Hematopoietic multipotent progenitor cell treated with erythropoietin and hydrocortisone succinate and interleukin-3 and kit ligand, for 6 days (in vitro differentiated cells): ENCODE data around the gene PDZRN3.

ENCODE experiments used
- DNase-seq: peaks from one replicate; pipeline ENCODE4 v3.0.0-alpha.2; 2015

PDZRN3 gene

GRCh38 chr3:73511571-73512525, 112.9 kb downstream of the PDZRN3 start:
- no peak for DNase-seq

GRCh38 chr3:73510784-73511183, 114.0 kb downstream of the PDZRN3 start:
- DNase-seq: no peak

- DNase-seq: no peak
These were observed 114.4 kb downstream of the PDZRN3 start for GRCh38 chr3:73510334-73510733.

- no peak for DNase-seq
These were observed 114.9 kb downstream of the PDZRN3 start for GRCh38 chr3:73509816-73510215.

- no peak for DNase-seq
These were observed 115.7 kb downstream of the PDZRN3 start for GRCh38 chr3:73509066-73509465.

- DNase-seq: peak; percentile 86
These were observed 116.3 kb downstream of the PDZRN3 start for GRCh38 chr3:73508330-73508954.

- no peak for DNase-seq
These were observed 119.9 kb downstream of the PDZRN3 start for GRCh38 chr3:73504852-73505251.

GRCh38 chr3:73504239-73504638, 120.5 kb downstream of the PDZRN3 start:
- no peak for DNase-seq

GRCh38 chr3:73503781-73504180, 121.0 kb downstream of the PDZRN3 start:
- no peak for DNase-seq

- peak; percentile 75 for DNase-seq
These were observed 121.8 kb downstream of the PDZRN3 start for GRCh38 chr3:73502609-73503583.

- DNase-seq: no peak
These were observed 124.4 kb downstream of the PDZRN3 start for GRCh38 chr3:73500321-73500720.

GRCh38 chr3:73499787-73500186, 125.0 kb downstream of the PDZRN3 start:
- no peak for DNase-seq

- DNase-seq: no peak
These were observed 125.7 kb downstream of the PDZRN3 start for GRCh38 chr3:73498764-73499622.

- no peak for DNase-seq
These were observed 126.9 kb downstream of the PDZRN3 start for GRCh38 chr3:73497646-73498406.

GRCh38 chr3:73493543-73494308, 131.0 kb downstream of the PDZRN3 start:
- DNase-seq: no peak

GRCh38 chr3:73492186-73492585, 132.6 kb downstream of the PDZRN3 start:
- DNase-seq: no peak

- DNase-seq: no peak
These were observed 133.5 kb downstream of the PDZRN3 start for GRCh38 chr3:73491287-73491662.

GRCh38 chr3:73490453-73491286, 134.1 kb downstream of the PDZRN3 start:
- DNase-seq: no peak

- no peak for DNase-seq
These were observed 138.8 kb downstream of the PDZRN3 start for GRCh38 chr3:73485877-73486330.
